Measurements from ENCODE around the gene SETDB1.

DNA sequence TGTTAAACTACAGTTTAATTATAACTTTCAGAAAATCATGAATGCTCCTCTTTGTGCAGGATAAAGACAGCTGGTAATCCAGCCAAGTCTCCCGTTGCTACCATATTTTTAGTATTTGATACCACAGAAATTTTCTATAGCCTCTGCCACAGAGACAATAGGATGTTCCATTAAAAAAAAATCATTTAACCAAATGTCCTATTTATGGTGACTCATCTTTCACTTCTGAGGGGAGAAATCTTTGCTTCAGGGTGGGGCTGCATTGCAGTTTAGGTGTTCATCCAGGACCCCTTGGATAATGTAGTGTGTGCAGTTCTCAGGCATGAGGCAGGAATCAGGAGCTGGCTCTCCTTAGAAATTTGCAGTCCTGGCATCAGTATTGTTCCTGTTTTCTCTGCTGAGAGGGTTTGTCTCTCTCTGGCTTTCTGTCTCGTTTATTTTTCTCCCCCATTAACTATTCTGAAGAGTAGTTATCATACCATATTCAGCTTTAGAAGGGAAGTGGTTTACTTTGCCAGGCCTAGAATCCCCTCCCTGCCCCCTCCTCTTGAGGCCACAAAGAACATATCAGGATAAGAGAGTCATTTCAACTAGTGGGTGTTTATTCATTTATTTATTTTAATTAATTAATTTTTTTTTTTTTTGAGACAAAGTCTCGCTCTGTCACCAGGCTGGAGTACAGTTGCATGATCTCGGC is 85.1 kb downstream of the SETDB1 start:
- no peak for TF ChIP-seq POLR2A (IDR thresholded peaks at IDR 0.05)
- TF ChIP-seq POLR2AphosphoS5 (IDR thresholded peaks at IDR 0.05): no peak
- no peak for TF ChIP-seq CTCF (IDR thresholded peaks at IDR 0.05)
- TF ChIP-seq EP300 (IDR thresholded peaks at IDR 0.05): no peak
